SKM-1 (cell line): ENCODE data around the gene PPAN.

Experiments used
- DNase-seq: peaks from one replicate; lab custom pipeline; 2025; ENCODE audit not compliant: unreplicated experiment; lab: John Stamatoyannopoulos, UW

The PPAN gene

GRCh38 chr19:10138879-10139795, 33.0 kb downstream of the PPAN start:
- DNase-seq: no peak

GRCh38 chr19:10139952-10140351, 33.8 kb downstream of the PPAN start:
- DNase-seq: no peak

GRCh38 chr19:10141479-10141878, 35.3 kb downstream of the PPAN start:
- no peak for DNase-seq

DNA sequence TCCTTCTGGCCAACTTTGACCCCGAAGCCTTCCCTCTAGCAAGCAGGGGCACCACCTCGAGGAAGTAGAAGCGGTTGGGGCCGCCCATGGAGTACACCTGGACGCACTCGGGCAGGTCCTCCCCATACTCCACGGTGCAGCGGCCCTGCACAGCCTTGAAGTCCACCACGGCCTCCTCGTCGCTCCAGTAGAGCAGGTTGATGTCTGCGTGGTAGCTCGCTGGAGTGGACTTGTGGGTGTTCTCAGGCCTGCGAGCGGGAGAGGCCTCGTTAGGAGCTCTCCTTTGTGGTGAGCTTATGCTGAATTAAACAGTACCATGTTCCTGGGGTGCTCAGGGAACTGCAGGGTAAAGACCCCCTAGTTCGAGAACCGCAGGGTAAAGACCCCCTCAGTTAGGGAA, 35.8 kb downstream of the PPAN start:
- no peak for DNase-seq

DNA sequence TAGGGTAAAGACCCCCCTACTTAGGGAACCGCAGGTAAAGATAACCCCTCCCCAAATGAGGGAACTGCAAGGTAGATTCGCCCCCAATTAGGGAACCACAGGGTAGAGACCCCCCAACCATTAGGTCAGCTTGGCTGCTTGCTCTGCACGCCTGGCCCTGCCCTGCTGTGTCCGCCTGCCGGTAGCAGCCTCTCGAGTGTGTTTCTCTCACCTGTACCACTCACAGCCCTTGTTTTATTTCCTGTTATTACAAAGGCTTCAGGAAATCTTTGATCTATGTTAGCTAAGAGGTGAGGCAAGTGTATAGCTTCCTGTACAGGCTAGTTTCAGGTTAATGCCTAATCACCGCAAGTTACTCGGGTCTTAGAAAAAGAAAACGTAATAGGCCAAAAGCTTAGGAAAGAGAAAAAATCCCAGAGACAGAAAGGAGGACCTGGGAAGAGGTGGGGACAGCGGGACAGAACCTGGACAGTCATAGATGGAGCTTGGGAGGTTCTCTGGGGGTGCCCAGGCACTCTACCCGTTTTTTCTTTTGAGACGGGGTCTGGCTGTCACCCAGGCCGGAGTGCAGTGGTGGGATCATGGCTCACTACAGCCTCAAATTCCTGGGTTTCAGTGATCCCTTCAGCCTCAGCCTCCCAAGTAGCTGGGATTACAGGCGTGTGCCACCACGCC, 36.7 kb downstream of the PPAN start:
- no peak for DNase-seq

GRCh38 chr19:10143681-10144080, 37.5 kb downstream of the PPAN start:
- no peak for DNase-seq

DNA sequence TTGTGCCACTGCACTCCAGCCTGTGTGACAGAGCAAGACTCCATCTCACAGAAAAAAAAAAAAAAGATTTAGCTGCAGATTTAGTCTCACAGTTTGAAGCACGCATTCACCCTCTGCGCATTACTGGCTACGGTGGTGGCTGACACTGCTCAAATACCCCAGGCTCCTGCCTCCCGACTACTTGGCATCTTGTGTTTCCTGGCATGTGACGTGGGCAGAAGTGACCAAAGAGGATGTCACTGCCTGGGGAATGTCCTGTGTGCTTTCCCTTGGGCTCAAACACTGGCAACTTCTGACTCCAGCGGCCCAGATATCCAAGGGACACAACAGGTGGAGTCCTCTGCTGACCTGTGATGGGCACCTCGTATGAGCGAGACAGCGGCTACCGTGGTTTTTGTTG, 38.2 kb downstream of the PPAN start:
- no peak for DNase-seq

GRCh38 chr19:10145031-10145430, 38.9 kb downstream of the PPAN start:
- no peak for DNase-seq

DNA sequence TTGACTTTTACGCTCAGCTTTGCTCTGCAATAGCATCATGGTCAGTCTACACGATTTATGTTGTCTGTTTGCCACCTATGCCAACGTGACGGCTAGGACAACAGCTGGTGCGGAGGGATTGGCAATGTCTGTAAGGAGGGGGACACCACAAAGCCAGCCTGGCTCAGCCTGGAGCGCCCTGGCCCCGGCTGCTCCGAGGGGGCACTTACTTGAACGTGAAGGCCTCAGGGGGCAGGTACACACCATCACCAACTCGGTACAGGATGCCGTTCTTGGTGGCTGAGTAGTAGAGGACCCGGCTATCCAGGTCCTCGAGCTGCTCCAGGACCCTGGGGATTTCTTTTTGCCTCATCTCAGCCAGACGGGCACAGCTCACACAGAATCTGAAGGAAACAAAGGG, 40.0 kb downstream of the PPAN start:
- DNase-seq: no peak

DNA sequence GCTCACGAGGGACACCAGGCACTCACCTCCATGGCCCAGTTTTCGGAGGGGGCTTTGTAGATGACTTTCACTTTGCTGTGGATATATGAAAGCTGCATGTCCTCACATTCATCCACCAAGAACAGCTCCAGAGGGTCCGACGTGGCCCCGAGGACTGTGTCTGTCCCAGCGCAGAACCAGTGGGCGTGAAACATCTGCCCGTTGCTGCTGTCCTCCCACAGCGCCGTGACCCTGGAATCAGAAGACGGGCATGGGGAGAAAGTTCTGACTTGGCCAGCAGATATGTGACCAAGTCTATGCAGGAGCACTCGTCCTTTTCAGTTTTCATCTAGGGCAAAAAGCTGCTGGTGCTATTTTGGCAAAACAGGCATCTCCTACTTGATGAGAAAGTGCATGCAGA, 43.3 kb downstream of the PPAN start:
- DNase-seq: no peak

DNA sequence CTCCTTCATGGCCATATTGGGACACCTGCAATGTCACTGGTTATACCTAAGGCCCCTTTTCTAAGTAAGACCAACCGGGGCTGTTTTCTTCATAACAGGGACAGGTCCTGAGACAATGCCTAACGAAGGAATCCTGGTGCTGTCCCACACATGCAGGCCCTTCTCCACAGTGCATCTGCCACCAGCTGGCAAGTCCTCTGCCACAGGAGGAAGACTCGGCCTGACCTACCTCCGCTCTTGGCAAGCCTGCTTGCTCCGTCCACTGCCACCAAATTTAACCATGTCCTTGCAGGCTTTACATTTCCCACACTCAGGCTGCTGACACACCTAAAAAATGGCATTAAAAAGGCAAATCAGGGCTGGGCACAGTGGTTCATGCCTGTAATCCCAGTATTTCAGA, 45.4 kb downstream of the PPAN start:
- no peak for DNase-seq

DNA sequence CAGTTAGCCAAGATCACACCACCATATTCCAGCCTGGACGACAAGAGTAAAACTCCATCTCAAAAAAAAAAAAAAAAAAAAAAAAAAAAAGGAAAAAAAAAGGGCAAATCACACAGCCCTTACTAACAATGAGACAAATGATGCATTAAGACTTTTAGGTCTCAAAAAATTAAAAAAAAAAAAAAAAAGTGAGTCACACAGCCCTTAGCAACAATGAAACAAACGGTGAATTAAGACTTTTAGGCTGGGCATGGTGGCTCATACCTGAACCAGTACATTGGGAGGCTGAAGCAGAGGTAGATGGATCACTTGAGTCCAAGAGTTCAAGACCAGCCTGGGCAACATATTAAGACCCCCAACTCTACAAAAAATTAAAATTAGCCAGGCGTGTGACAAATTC, 45.9 kb downstream of the PPAN start:
- no peak for DNase-seq

DNA sequence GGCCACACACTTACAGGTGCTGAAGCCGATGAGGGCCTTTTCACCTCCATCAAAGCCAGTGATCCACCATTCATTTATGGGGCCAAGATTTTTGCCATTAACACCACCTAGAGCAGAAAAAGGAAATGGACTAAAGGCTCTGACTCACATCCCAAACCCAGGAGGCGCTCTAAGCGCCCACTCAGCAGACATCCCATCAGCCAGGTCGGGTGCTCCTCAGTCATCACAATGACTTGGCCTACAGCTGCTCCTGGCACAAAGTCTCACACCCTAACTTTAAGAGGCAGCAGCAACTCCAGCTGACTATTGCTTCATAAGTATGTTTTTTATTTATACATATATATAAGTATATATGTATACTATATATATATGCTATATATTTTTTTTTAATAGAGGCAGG, 49.7 kb downstream of the PPAN start:
- no peak for DNase-seq

- no peak for DNase-seq
These were observed 51.9 kb downstream of the PPAN start for GRCh38 chr19:10158071-10158470.

GRCh38 chr19:10158485-10158884, 52.3 kb downstream of the PPAN start:
- DNase-seq: no peak

DNA sequence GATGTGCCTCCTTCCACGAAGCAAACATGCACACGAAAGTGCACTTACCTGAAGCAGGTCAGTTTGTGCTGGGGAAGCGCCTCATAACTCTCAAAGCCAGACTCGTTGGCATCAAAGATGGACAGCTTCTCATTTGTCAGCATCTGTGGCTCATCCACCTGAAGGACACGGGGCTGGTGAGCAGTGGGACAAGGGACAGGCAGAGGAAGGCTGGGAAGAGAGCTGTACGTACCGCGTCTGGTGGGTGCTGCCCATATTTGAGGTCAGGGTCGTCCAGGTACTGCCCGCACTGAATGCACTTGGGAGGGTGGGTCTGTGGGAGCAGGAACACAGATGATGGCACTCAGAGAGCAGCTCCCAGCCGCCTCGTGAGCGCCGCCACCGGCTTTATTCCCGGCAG, 53.4 kb downstream of the PPAN start:
- DNase-seq: no peak
